Neural cell (in vitro differentiated cells): ENCODE data around the gene EGFL7.

Source experiments
- CTCF ChIP-seq: fragments of 450-650 bp; IDR thresholded peaks from 2 replicates; pipeline ENCODE4 v1.5.1; 2014; ENCODE audit warnings: antibody characterized with exemption, mild to moderate bottlenecking, moderate library complexity; ENCODE audit not compliant: poor library complexity, severe bottlenecking
- EZH2 ChIP-seq: fragments of 200-600, 300-800 bp; shearing (Covaris generic), sonication (generic); IDR thresholded peaks from 2 replicates; pipeline ENCODE4 v1.6.1; 2014; ENCODE audit warnings: antibody characterized with exemption, low read length, borderline replicate concordance, mild to moderate bottlenecking; ENCODE audit not compliant: insufficient read depth, poor library complexity, severe bottlenecking
- POLR2AphosphoS5 ChIP-seq: IDR thresholded peaks from 2 replicates; pipeline ENCODE4 v1.6.1; 2012
- RAD21 ChIP-seq: fragments of 450-650 bp; conservative IDR thresholded peaks from 2 replicates; pipeline ENCODE4 v1.6.1; 2014; ENCODE audit warnings: antibody characterized with exemption, mild to moderate bottlenecking, moderate library complexity
- REST ChIP-seq: IDR thresholded peaks from 2 replicates; pipeline ENCODE4 v1.6.1; 2012; ENCODE audit warnings: borderline replicate concordance
- TAF1 ChIP-seq: IDR thresholded peaks from 2 replicates; pipeline ENCODE4 v1.6.1; 2012; ENCODE audit warnings: low read depth

GRCh38 chr9:136645903-136646754 is 16.6 kb upstream of the EGFL7 start:
- TF ChIP-seq POLR2AphosphoS5 (no peak), CTCF (no peak), RAD21 (no peak), EZH2 (no peak), TAF1 (no peak), REST (no peak)
